GM12878 (cell line): Measurements from ENCODE around the gene CLEC2L. TPM values are rescaled to one million over a fixed set of nuclear protein-coding genes. Genes with fewer than 3 reads are reported as not detected.

Source experiments
- ATAC-seq: fragments of 200-7000 bp; cut with Tn5 transposase; 3 replicates; pipeline ENCODE4 v1.9.1; 2020; ENCODE audit warnings: mild to moderate bottlenecking, moderate library complexity
- BruUV-seq: library from RNA; stranded (reverse); fragments of 400-500 nt; replicated peaks from 2 replicates; lab custom pipeline; 2021; lab: Mats Ljungman, UMichigan
- CTCF ChIA-PET: fragments of 300-600 bp; sonication (Branson Sonifier 250); formaldehyde crosslinking; extraction: SDS; loops from one replicate; lab custom pipeline; 2021; ENCODE audit warnings: inconsistent platforms; lab: Yijun Ruan, JAX
- POLR2A ChIA-PET: fragments of 350-600 bp; formaldehyde crosslinking; extraction: SDS; loops from one replicate; lab custom pipeline; 2021; ENCODE audit warnings: inconsistent platforms; lab: Charles Lee
- RAD21 ChIA-PET: fragments of 300-600 bp; sonication (Branson Sonifier 250); formaldehyde crosslinking; loops from one replicate; lab custom pipeline; 2023; ENCODE audit warnings: antibody characterized with exemption; ENCODE audit not compliant: unreplicated experiment; lab: Charles Lee
- SMC1A ChIA-PET: fragments of 300-600 bp; sonication (Branson Sonifier 250); formaldehyde crosslinking; loops from one replicate; lab custom pipeline; 2023; ENCODE audit not compliant: unreplicated experiment, uncharacterized antibody; lab: Charles Lee
- DNase-seq: peaks from one replicate; pipeline ENCODE4 v3.0.0-alpha.2; 2011; ENCODE audit warnings: low read depth, low spot score
- FAIRE-seq: peaks from 3 replicates; lab custom pipeline; 2011; peaks lifted over from hg19 to GRCh38; lab: Jason Lieb, UNC
- H2AFZ ChIP-seq: 2 replicates; pipeline ENCODE4 v1.6.0; 2011; ENCODE audit warnings: low read depth, low read length, control low read depth; ENCODE audit not compliant: control insufficient read depth
- H3K27ac ChIP-seq: 2 replicates; pipeline ENCODE4 v1.5.1; 2011; ENCODE audit warnings: control low read depth; ENCODE audit not compliant: control insufficient read depth, insufficient read depth
- H3K27me3 ChIP-seq, 2 experiments: replicated peaks in 1 of 2; 2 replicates each; pipeline versions ENCODE4 v1.6.0 to v1.6.1; 2011; ENCODE audit warnings: low read length in 1 of 2; ENCODE audit not compliant: control insufficient read depth in 2 of 2, insufficient read depth in 2 of 2
- H3K36me3 ChIP-seq, 2 experiments: 2 replicates each; pipeline ENCODE4 v1.5.1; 2011; ENCODE audit warnings: low read length in 1 of 2; ENCODE audit not compliant: control insufficient read depth in 2 of 2, insufficient read depth in 2 of 2
- H3K4me1 ChIP-seq: 2 replicates; pipeline ENCODE4 v1.6.1; 2011; ENCODE audit warnings: mild to moderate bottlenecking, low read length, moderate library complexity, mixed read lengths; ENCODE audit not compliant: control insufficient read depth, insufficient read depth
- H3K4me2 ChIP-seq: 2 replicates; pipeline ENCODE4 v1.6.0; 2011; ENCODE audit warnings: control low read depth; ENCODE audit not compliant: control insufficient read depth, insufficient read depth
- H3K4me3 ChIP-seq: fragments of 200-600 bp; sonication (generic); 2 replicates; pipeline ENCODE4 v1.5.1; 2016
- H3K79me2 ChIP-seq: 2 replicates; pipeline ENCODE4 v1.6.0; 2011; ENCODE audit warnings: low read length; ENCODE audit not compliant: control insufficient read depth, insufficient read depth
- H3K9ac ChIP-seq: 2 replicates; pipeline ENCODE4 v1.8.0; 2011; ENCODE audit warnings: low read length, control low read depth, mixed read lengths; ENCODE audit not compliant: control insufficient read depth, insufficient read depth
- H3K9me3 ChIP-seq: replicated peaks from 3 replicates; pipeline ENCODE4 v1.5.1; 2011; ENCODE audit warnings: mild to moderate bottlenecking, low read length; ENCODE audit not compliant: control insufficient read depth, insufficient read depth
- H4K20me1 ChIP-seq: 2 replicates; pipeline ENCODE4 v1.6.0; 2011; ENCODE audit not compliant: control insufficient read depth, insufficient read depth
- CBFB ChIP-seq: IDR thresholded peaks from 2 replicates; pipeline ENCODE4 v1.6.1; 2016; ENCODE audit warnings: antibody characterized with exemption, low read depth
- CBX3 ChIP-seq: fragments of 200-600 bp; sonication (generic); IDR thresholded peaks from 2 replicates; pipeline ENCODE4 v1.6.1; 2016; ENCODE audit warnings: low read depth, borderline replicate concordance
- CBX5 ChIP-seq: sonication (generic); IDR thresholded peaks from 2 replicates; pipeline ENCODE4 v1.6.1; 2016; ENCODE audit warnings: low read depth, moderate library complexity, mild to moderate bottlenecking, inconsistent platforms
- CREM ChIP-seq: IDR thresholded peaks from 2 replicates; pipeline ENCODE4 v1.6.1; 2014; ENCODE audit warnings: antibody characterized with exemption, low read depth
- FOXK2 ChIP-seq: fragments of 450-650 bp; IDR thresholded peaks from 2 replicates; pipeline ENCODE4 v1.6.1; 2017; ENCODE audit warnings: mild to moderate bottlenecking, moderate library complexity
- HDAC6 ChIP-seq: fragments of 200-600 bp; sonication (generic); IDR thresholded peaks from one replicate; pipeline ENCODE4 v1.8.0; 2017; ENCODE audit warnings: antibody characterized with exemption; ENCODE audit not compliant: unreplicated experiment
- IRF3 ChIP-seq: fragments of 450-650 bp; IDR thresholded peaks from 2 replicates; pipeline ENCODE4 v1.6.1; 2014; ENCODE audit warnings: mild to moderate bottlenecking
- MAX ChIP-seq: IDR thresholded peaks from 2 replicates; pipeline ENCODE4 v1.6.1; 2012; ENCODE audit warnings: low read depth, low read length, improper control_type of control experiment
- NFXL1 ChIP-seq: fragments of 450-650 bp; IDR thresholded peaks from 2 replicates; pipeline ENCODE4 v1.6.1; 2017; ENCODE audit warnings: antibody characterized with exemption, mild to moderate bottlenecking, borderline replicate concordance
- PAX8 ChIP-seq: fragments of 450-650 bp; IDR thresholded peaks from 2 replicates; pipeline ENCODE4 v1.6.1; 2017; ENCODE audit warnings: mild to moderate bottlenecking, moderate library complexity
- POLR2A ChIP-seq: IDR thresholded peaks from 2 replicates; pipeline ENCODE4 v1.6.1; 2011; ENCODE audit warnings: low read depth, mild to moderate bottlenecking, low read length
- RAD21 ChIP-seq: IDR thresholded peaks from 2 replicates; pipeline ENCODE4 v1.6.1; 2011; ENCODE audit warnings: mild to moderate bottlenecking, low read depth, low read length, moderate library complexity; ENCODE audit not compliant: insufficient read depth
- TAF1 ChIP-seq: IDR thresholded peaks from 2 replicates; pipeline ENCODE4 v1.6.1; 2011; ENCODE audit warnings: mild to moderate bottlenecking, low read depth, low read length, borderline replicate concordance
- TCF12 ChIP-seq: IDR thresholded peaks from 2 replicates; pipeline ENCODE4 v1.6.1; 2011; ENCODE audit warnings: low read depth, mild to moderate bottlenecking, low read length
- TCF7 ChIP-seq: IDR thresholded peaks from 2 replicates; pipeline ENCODE4 v1.6.1; 2014; ENCODE audit warnings: antibody characterized with exemption, borderline replicate concordance
- WGBS: methylation state at CpG from one replicate; pipeline ENCODE4 v1.1.6; 2016; ENCODE audit warnings: low lambda C conversion rate; ENCODE audit not compliant: insufficient replicate concordance, insufficient coverage; ENCODE audit errors: missing lambda C conversion rate; 5-methylcytosine and 5-hydroxymethylcytosine counted together
- in situ Hi-C: fragments of 300-500 bp; cut with MboI; formaldehyde crosslinking; loops from 9 replicates; pipeline ENCODE4 v1.14.3; 2018; ENCODE audit warnings: mixed read lengths
- intact Hi-C: fragments of 100-400 bp; cut with micrococcal nuclease; formaldehyde crosslinking; loops from one replicate; pipeline ENCODE4 v1.14.2; 2022; ENCODE audit not compliant: unreplicated experiment
- polyA plus RNA-seq, 11 experiments: library from polyadenylated mRNA; depleted of rRNA in 4 of 11; unstranded in 6 of 11; stranded (reverse) in 5 of 11; fragments of >200 nt; fragmentation: Nextera tagmentation in 4 of 11; fragmentation: Illumina TruSeq in 1 of 11; extraction: Ambion mirVana in 4 of 11; extraction: Trizol in 1 of 11; gene quantifications; 1 replicate in 1 of 11; 2 replicates in 10 of 11; pipeline versions ENCODE4 v1.2.1 to v1.2.3, GENCODE V29; 2011 to 2016; ENCODE audit warnings: inconsistent platforms in 2 of 11, missing spikeins in 2 of 11, low read depth in 1 of 11
- total RNA-seq, 4 experiments: library from RNA; depleted of rRNA in 3 of 4; stranded (reverse); fragments of >200 nt in 3 of 4; fragmentation: Illumina TruSeq in 1 of 4; extraction: Trizol in 1 of 4; gene quantifications; 2 replicates each; pipeline versions ENCODE4 v1.2.1 to v1.2.3, GENCODE V29; 2013 to 2021
- TF ChIP-seq, protein P1 (sequence below): fragments of 450-650 bp; IDR thresholded peaks from 2 replicates; pipeline ENCODE4 v1.6.1; 2017; ENCODE audit warnings: antibody characterized with exemption, mild to moderate bottlenecking, moderate library complexity

The CLEC2L gene
- total and polyA plus RNA-seq, 10 of the 15 experiments (the other 5 are each of a cell fraction or from before 2014, with no cell fraction given), result not detected

- no peak overlapping the region for H3K4me3 ChIP-seq
- no peaks in the 10 kb centered on the region; a peak in 1 of 4 replicates for H3K27me3 ChIP-seq
- intact Hi-C loops, result no loop called here
- H3K36me3 ChIP-seq, result no peaks in the 10 kb centered on the region
- DNase-seq (no peak), ATAC-seq (no peak), FAIRE-seq (no peak)
- BruUV-seq, result no TSS peak
- H3K9ac ChIP-seq, result no peak overlapping the region
- CTCF ChIA-PET, result no interaction called here
- no peaks in the 10 kb centered on the region for H3K4me1 ChIP-seq
- WGBS, result 54% methylated on average over 8 of the region's 8 CpGs
- no peaks in the 10 kb centered on the region for H4K20me1 ChIP-seq
- TF ChIP-seq CREM, result no peak
- no peak for TF ChIP-seq CBX3
- no peak for TF ChIP-seq POLR2A
- no peak for TF ChIP-seq FOXK2
- TF ChIP-seq, all 136 proteins: peak for 0
- in situ Hi-C loops, result no loop called here
- Histone ChIP-seq H3K27ac (no peak overlapping the region), H3K4me2 (no peak overlapping the region), H3K79me2 (no peaks in the 10 kb centered on the region), H2AFZ (no peak overlapping the region), H3K9me3 (no peaks in the 10 kb centered on the region; the same call in 2 of the 3 replicates)
- ChIA-PET SMC1A (interaction anchor here (0.6 kb wide), 1 partner anchor 1746 kb away, joined by 3 read pairs; no protein-coding TSS in a partner anchor), RAD21 (no interaction called here), POLR2A (no interaction called here)
These were observed 47.3 kb upstream of the CLEC2L start for GRCh38 chr7:139476139-139476538.

DNA sequence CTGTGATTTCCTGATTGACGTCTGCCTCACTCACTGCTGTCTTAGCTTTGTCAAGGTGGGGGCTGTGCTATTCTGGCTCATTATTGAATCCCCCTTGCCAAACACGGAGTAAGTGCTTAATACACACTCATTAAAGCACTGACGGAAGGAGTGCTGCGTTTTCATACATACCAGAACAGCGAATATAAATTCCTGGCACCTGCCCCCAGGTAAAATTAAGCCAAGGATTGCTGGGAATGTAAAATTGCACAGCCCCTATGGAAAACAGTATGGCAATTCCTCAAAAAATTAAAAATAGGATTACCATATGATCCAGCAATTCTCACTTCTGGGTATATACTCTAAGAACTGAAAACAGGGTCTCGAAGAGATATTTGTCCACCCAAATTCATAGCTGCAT lies 46.6 kb upstream of the CLEC2L start:
- intact Hi-C loops (no loop called here), in situ Hi-C loops (no loop called here)
- POLR2A ChIA-PET, result no interaction called here
- Histone ChIP-seq H3K27ac (no peak overlapping the region), H3K4me1 (no peaks in the 10 kb centered on the region), H3K4me2 (no peak overlapping the region), H3K79me2 (no peaks in the 10 kb centered on the region), H2AFZ (no peak overlapping the region), H3K9ac (no peak overlapping the region), H3K9me3 (no peaks in the 10 kb centered on the region; the same call in 2 of the 3 replicates), H3K4me3 (no peak overlapping the region), H3K27me3 (no peaks in the 10 kb centered on the region), H4K20me1 (no peaks in the 10 kb centered on the region), H3K36me3 (no peaks in the 10 kb centered on the region)
- RAD21 ChIA-PET, result no interaction called here
- ATAC-seq (no peak), DNase-seq (no peak), FAIRE-seq (no peak)
- no TSS peak for BruUV-seq
- SMC1A ChIA-PET, result no interaction called here
- CTCF ChIA-PET, result no interaction called here
- WGBS, result 57% methylated on average over 6 of the region's 6 CpGs
- TF ChIP-seq, protein P1, sequence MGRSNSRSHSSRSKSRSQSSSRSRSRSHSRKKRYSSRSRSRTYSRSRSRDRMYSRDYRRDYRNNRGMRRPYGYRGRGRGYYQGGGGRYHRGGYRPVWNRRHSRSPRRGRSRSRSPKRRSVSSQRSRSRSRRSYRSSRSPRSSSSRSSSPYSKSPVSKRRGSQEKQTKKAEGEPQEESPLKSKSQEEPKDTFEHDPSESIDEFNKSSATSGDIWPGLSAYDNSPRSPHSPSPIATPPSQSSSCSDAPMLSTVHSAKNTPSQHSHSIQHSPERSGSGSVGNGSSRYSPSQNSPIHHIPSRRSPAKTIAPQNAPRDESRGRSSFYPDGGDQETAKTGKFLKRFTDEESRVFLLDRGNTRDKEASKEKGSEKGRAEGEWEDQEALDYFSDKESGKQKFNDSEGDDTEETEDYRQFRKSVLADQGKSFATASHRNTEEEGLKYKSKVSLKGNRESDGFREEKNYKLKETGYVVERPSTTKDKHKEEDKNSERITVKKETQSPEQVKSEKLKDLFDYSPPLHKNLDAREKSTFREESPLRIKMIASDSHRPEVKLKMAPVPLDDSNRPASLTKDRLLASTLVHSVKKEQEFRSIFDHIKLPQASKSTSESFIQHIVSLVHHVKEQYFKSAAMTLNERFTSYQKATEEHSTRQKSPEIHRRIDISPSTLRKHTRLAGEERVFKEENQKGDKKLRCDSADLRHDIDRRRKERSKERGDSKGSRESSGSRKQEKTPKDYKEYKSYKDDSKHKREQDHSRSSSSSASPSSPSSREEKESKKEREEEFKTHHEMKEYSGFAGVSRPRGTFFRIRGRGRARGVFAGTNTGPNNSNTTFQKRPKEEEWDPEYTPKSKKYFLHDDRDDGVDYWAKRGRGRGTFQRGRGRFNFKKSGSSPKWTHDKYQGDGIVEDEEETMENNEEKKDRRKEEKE, result no peak
- TF ChIP-seq NFXL1 (no peak), CBX5 (no peak), TCF7 (no peak), MAX (no peak), HDAC6 (no peak), PAX8 (no peak), TCF12 (no peak), CBFB (no peak), IRF3 (no peak), RAD21 (no peak), TAF1 (no peak)
